Spleen (tissue), 11 donors: ENCODE measurements around the gene PDCD11. TPM values are rescaled to one million over a fixed set of nuclear protein-coding genes. Genes with fewer than 3 reads are reported as not detected.

Experiments used
- DNase-seq: peaks from one replicate; pipeline ENCODE4 v3.0.0-alpha.2; 2020
- H3K27ac ChIP-seq, 8 donors: fragments of 200-600 bp; sonication (generic) in 7 of 8; 1 replicate in 4 of 8; 2 replicates in 4 of 8; pipeline versions ENCODE4 v1.5.0 to v1.8.0; 2016 to 2021; ENCODE audit warnings: inconsistent platforms in 4 of 8, mild to moderate bottlenecking in 4 of 8, moderate library complexity in 1 of 8
- H3K27me3 ChIP-seq, 7 donors: fragments of 200-600 bp; sonication (generic) in 6 of 7; replicated peaks in 1 of 7; 1 replicate in 4 of 7; 2 replicates in 3 of 7; pipeline versions ENCODE4 v1.5.0 to v1.8.0; 2016 to 2021; ENCODE audit warnings: inconsistent platforms in 3 of 7, mild to moderate bottlenecking in 1 of 7
- H3K36me3 ChIP-seq, 6 donors: fragments of 200-600 bp; sonication (generic) in 5 of 6; 1 replicate in 4 of 6; 2 replicates in 2 of 6; pipeline versions ENCODE4 v1.5.0 to v1.8.0; 2016 to 2021; ENCODE audit warnings: inconsistent platforms in 2 of 6
- H3K4me1 ChIP-seq, 6 donors: fragments of 200-600 bp; sonication (generic) in 5 of 6; 1 replicate in 3 of 6; 2 replicates in 3 of 6; pipeline versions ENCODE4 v1.5.0 to v1.8.0; 2016 to 2021; ENCODE audit warnings: inconsistent platforms in 3 of 6
- H3K4me3 ChIP-seq, 8 donors: fragments of 200-600 bp; sonication (generic) in 7 of 8; 1 replicate in 4 of 8; 2 replicates in 4 of 8; pipeline versions ENCODE4 v1.5.0 to v1.8.0; 2016 to 2021; ENCODE audit warnings: inconsistent platforms in 4 of 8, mild to moderate bottlenecking in 4 of 8, moderate library complexity in 2 of 8
- H3K9me3 ChIP-seq, 8 donors: fragments of 200-600 bp; sonication (generic) in 7 of 8; 1 replicate in 4 of 8; 2 replicates in 4 of 8; pipeline versions ENCODE4 v1.5.0 to v1.8.0; 2016 to 2021; ENCODE audit warnings: inconsistent platforms in 4 of 8
- POLR2A ChIP-seq, 3 donors: fragments of 450-650 bp; IDR thresholded peaks; one replicate each; pipeline ENCODE4 v1.5.1; 2017; ENCODE audit warnings: antibody characterized with exemption in 3 of 3, mild to moderate bottlenecking in 1 of 3
- POLR2AphosphoS5 ChIP-seq, 3 donors: sonication (generic); formaldehyde crosslinking; IDR thresholded peaks; one replicate each; pipeline ENCODE4 v1.5.1; 2017; ENCODE audit warnings: antibody characterized with exemption in 3 of 3
- WGBS, 5 donors: extraction: QIAGEN DNeasy Blood & Tissue Kit in 3 of 5; methylation state at CpG; one replicate each; pipeline versions ENCODE4 v1.1.5 to v1.1.7; 2013 to 2018; 5-methylcytosine and 5-hydroxymethylcytosine counted together
- intact Hi-C: fragments of 100-400 bp; cut with DNase I; formaldehyde crosslinking; loops from one replicate; pipeline ENCODE4 v1.15.0; 2023; ENCODE audit warnings: low total_unique reads
- polyA plus RNA-seq, 3 donors: library from polyadenylated mRNA; stranded (reverse); fragments of 200-250 nt; gene quantifications; one replicate each; pipeline ENCODE4 v1.2.1, GENCODE V29; 2013
- total RNA-seq, 7 donors: library from RNA; depleted of rRNA in 3 of 7; stranded (reverse); fragments of >200 nt in 3 of 7; fragmentation: NEBNext Ultra II Directional in 4 of 7; extraction: Animal tissue kit (Norgen Biotek cat#: 25700) in 4 of 7; gene quantifications; one replicate each; pipeline versions ENCODE4 v1.1.0 to v1.2.1, GENCODE V29; 2016 to 2021
- TF ChIP-seq, protein P1 (sequence below), 11 experiments: fragments of 200-600 bp in 7 of 11; fragments of 450-650 bp in 4 of 11; sonication (generic) in 4 of 11; IDR thresholded peaks in 8 of 11; conservative IDR thresholded peaks in 3 of 11; 1 replicate in 7 of 11; 2 replicates in 4 of 11; pipeline versions ENCODE4 v1.4.0 to v1.8.0; 2016 to 2021; ENCODE audit warnings: antibody characterized with exemption in 11 of 11, inconsistent platforms in 4 of 11, mild to moderate bottlenecking in 1 of 11
- donor health status: healthy with polysubstance abuse.
- donor health status: DM: no; HTN: no; CAD: no; lungs with moderate emphysema.
- donor health status: DM: no; HTN: no; CAD: no.
- donor health status: Bipolar disorder and iron deficiency.
- donor health status: healthy.
- donor health status: DM: no; HTN: no; CAD: no.
- donor health status: DM: yes; HTN: yes; CAD: no.

The PDCD11 gene
- total and polyA plus RNA-seq, 10 donors, result 13.9 to 41.9 (median 22.7) TPM

DNA sequence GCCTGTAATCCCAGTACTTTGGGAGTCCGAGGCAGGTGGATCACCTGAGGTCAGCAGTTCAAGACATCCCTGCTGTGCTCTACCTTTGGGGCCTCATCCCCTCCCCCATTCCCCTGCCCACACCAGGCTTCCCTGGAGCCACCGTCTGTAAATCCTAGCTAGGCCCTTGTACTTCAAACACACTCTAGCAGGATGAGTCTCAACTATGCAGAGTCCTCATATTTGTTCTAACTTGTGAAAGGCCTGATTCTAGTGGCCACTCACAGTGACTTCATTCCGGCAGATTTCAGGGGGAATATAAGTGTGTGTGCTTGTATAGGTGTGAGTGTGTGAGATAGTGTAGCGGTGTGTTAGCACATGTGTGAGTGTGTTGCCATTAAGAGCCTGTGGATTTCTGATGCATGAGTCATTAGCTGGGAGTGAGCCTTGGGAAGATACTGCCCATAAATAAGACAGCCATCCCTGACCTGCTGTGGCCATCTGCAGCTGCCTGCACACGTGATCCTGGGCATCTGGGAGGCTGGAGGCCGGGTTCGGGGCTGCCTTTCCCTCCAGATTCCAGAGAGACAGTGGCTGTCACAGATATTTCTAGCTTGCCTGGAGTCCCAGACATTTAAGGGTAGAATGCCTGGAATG lies 95.4 kb downstream of the PDCD11 start:
- TF ChIP-seq POLR2A (IDR thresholded peaks at IDR 0.05) (no peak), POLR2AphosphoS5 (IDR thresholded peaks at IDR 0.05) (no peak)
- TF ChIP-seq, protein P1, sequence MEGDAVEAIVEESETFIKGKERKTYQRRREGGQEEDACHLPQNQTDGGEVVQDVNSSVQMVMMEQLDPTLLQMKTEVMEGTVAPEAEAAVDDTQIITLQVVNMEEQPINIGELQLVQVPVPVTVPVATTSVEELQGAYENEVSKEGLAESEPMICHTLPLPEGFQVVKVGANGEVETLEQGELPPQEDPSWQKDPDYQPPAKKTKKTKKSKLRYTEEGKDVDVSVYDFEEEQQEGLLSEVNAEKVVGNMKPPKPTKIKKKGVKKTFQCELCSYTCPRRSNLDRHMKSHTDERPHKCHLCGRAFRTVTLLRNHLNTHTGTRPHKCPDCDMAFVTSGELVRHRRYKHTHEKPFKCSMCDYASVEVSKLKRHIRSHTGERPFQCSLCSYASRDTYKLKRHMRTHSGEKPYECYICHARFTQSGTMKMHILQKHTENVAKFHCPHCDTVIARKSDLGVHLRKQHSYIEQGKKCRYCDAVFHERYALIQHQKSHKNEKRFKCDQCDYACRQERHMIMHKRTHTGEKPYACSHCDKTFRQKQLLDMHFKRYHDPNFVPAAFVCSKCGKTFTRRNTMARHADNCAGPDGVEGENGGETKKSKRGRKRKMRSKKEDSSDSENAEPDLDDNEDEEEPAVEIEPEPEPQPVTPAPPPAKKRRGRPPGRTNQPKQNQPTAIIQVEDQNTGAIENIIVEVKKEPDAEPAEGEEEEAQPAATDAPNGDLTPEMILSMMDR (IDR thresholded peaks at IDR 0.05 in 8 of 11, conservative IDR thresholded peaks at IDR 0.05 in 3 of 11), result no peak
- Histone ChIP-seq H3K4me1 (peaks cover 7 to 40% (median 24%) of the 10 kb centered on the region in 6 donors), H3K27me3 (peaks cover 0 to 48% (median 27%) of the 10 kb centered on the region in 7 donors), H3K9me3 (no peaks in the 10 kb centered on the region), H3K36me3 (no peaks in the 10 kb centered on the region), H3K27ac (no peak overlapping the region), H3K4me3 (no peak overlapping the region)
- intact Hi-C loops, result no loop called here
- no peak for DNase-seq
- WGBS, 5 donors, result 82 to 88% (median 84%) methylated on average over 7 of the region's 7 CpGs

DNA sequence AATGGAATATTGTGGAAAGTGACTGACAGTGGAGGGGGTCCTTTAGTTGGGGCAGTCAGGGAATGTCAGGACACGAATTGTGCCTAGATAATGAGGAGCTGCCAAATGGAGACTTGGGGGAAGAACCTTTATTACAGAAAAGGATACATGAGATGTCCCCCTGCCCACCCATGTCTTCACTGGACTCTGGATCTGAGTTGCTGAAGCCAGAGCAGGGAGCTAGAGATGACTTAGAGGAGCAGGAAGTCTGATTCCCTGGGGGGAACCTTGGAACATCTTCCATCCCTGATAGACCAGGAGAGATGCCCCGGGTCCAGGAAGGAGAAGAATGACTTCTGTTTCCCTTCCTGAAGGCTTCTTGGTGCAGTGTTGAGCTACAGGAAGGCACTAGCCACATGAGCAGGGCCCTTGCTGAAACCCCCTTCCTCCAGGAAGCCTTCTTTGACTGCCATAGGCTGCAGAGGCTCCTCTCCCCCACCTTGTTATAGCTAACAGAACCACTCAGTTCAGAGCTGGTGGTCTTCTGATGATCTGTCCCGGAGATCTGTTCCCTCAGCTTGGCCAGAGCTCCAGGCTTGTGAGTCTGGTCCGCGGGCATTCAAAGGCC lies 96.3 kb downstream of the PDCD11 start:
- Histone ChIP-seq H3K4me1 (peaks cover 7 to 40% (median 24%) of the 10 kb centered on the region in 6 donors), H3K4me3 (peak overlapping the region in 4 of 8 donors; percentile 48 to 82 (median 64)), H3K9me3 (no peaks in the 10 kb centered on the region), H3K27me3 (peaks cover 0 to 54% (median 27%) of the 10 kb centered on the region in 7 donors), H3K27ac (no peak overlapping the region), H3K36me3 (no peaks in the 10 kb centered on the region)
- TF ChIP-seq, protein P1 (IDR thresholded peaks at IDR 0.05 in 8 of 11, conservative IDR thresholded peaks at IDR 0.05 in 3 of 11), result no peak
- TF ChIP-seq POLR2A (IDR thresholded peaks at IDR 0.05), result no peak
- TF ChIP-seq POLR2AphosphoS5 (IDR thresholded peaks at IDR 0.05), result no peak
- 53 to 73% (median 65%) methylated on average over 4 to 5 of the region's 5 CpGs for WGBS, 5 donors
- intact Hi-C loops, result no loop called here
- DNase-seq, result no peak

DNA sequence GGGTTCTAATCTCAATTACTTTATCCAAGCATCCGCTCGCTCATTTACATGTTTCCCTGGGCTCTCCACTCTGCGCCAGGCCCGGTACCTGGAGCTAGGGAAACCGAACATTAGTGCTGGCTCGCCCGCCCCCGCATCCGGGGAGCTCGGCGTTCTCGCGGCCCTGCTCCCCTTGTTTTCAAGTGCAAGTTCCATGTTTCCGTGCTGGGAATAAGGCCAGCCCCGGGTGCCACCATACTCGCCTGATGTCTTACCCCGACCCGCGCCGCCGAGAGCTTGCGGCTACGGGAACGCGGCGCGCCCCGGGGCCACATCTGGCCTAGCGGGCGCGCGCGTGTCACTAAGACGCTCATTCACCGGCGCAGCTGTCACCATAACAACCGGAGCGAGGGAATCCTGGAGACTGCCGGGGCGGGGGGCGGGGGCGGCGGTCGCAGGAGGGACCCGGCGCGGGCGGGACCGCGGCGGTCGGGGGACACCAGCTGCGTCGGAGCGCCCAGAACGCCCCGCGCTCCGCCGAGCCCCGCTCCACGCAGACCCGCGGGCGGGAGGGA lies 97.0 kb downstream of the PDCD11 start, which contains the start of gene NEURL1:
NEURL1 (plus strand) TSS at position 344 of the 554 bp plus-strand sequence. CDS start 683 bp downstream, outside the sequence.
- H3K27ac ChIP-seq, result no peak within 1 kb of the TSS
- intact Hi-C loops, result no loop called here
- H3K36me3 ChIP-seq, result no peaks in the 10 kb centered on the region
- peak within 1 kb of the TSS; percentile 38 to 82 (median 60) for H3K4me3 ChIP-seq
- peaks cover 0 to 55% (median 27%) of the 10 kb centered on the region in 7 donors for H3K27me3 ChIP-seq
- H3K4me1 ChIP-seq, result peaks cover 7 to 40% (median 24%) of the 10 kb centered on the region in 6 donors
- DNase-seq, result peak; percentile 72
- TF ChIP-seq, protein P1 (IDR thresholded peaks at IDR 0.05 in 8 of 11, conservative IDR thresholded peaks at IDR 0.05 in 3 of 11), result no peak
- TF ChIP-seq POLR2AphosphoS5 (IDR thresholded peaks at IDR 0.05), result peak in 1 of 3 donors; percentile 9
- no peaks in the 10 kb centered on the region for H3K9me3 ChIP-seq
- WGBS, 5 donors, result 2 to 6% (median 4%) methylated on average over 29 to 65 of the region's 65 CpGs
